H1 (cell line): Measurements from ENCODE around the gene EPS8L1.

Experiments used
- CTCF ChIP-seq, 3 experiments: IDR thresholded peaks; 1 replicate in 2 of 3; 2 replicates in 1 of 3; pipeline versions ENCODE4 v1.5.1 to v1.6.1; 2011; ENCODE audit warnings: low read length in 3 of 3, mild to moderate bottlenecking in 3 of 3, inconsistent platforms in 2 of 3, low read depth in 1 of 3, moderate library complexity in 1 of 3; ENCODE audit not compliant: insufficient read depth in 1 of 3; ENCODE audit errors: control extremely low read depth in 1 of 3
- MAX ChIP-seq: IDR thresholded peaks from 2 replicates; pipeline ENCODE4 v1.6.1; 2012; ENCODE audit warnings: inconsistent platforms
- POLR2A ChIP-seq, 2 experiments: IDR thresholded peaks; 1 replicate in 1 of 2; 2 replicates in 1 of 2; pipeline ENCODE4 v1.6.1; 2011; ENCODE audit warnings: low read depth in 2 of 2, low read length in 2 of 2, mild to moderate bottlenecking in 2 of 2; ENCODE audit errors: control extremely low read depth in 1 of 2
- RAD21 ChIP-seq, 2 experiments: IDR thresholded peaks in 1 of 2; conservative IDR thresholded peaks in 1 of 2; 2 replicates each; pipeline ENCODE4 v1.6.1; 2011; ENCODE audit warnings: low read depth in 2 of 2, low read length in 2 of 2, improper control_type of control experiment in 1 of 2, inconsistent platforms in 1 of 2, mild to moderate bottlenecking in 1 of 2, moderate library complexity in 1 of 2
- ZNF274 ChIP-seq: IDR thresholded peaks from 2 replicates; pipeline ENCODE4 v1.7.0; 2012; ENCODE audit warnings: low read length, borderline replicate concordance; ENCODE audit errors: extremely low read depth

GRCh38 chr19:55069865-55070197 is 5.8 kb upstream of the EPS8L1 start:
- TF ChIP-seq CTCF (IDR thresholded peaks at IDR 0.05; ENCODE audit: control extremely low read depth in 1 of 3, insufficient read depth in 1 of 3, low read depth in 1 of 3, low read length in 3 of 3) (no peak), POLR2A (IDR thresholded peaks at IDR 0.05; ENCODE audit: control extremely low read depth in 1 of 2, low read depth in 2 of 2, low read length in 2 of 2) (no peak), MAX (no peak), ZNF274 (no peak), RAD21 (IDR thresholded peaks at IDR 0.05 in 1 of 2, conservative IDR thresholded peaks at IDR 0.05 in 1 of 2; ENCODE audit: low read depth in 2 of 2, low read length in 2 of 2) (no peak)
